ENCODE measurements around the gene ANKRD18A. TPM values are rescaled to one million over a fixed set of nuclear protein-coding genes. Genes with fewer than 3 reads are reported as not detected.

Gene ANKRD18A
- total and polyA plus RNA-seq, 10 of the 15 experiments (the other 5 are each of a cell fraction or from before 2014, with no cell fraction given), result 0.37 TPM; not detected in 9

- ChIA-PET POLR2A (no interaction called here), SMC1A (ENCODE audit: uncharacterized antibody, unreplicated experiment) (no interaction called here), RAD21 (ENCODE audit: unreplicated experiment) (no interaction called here), CTCF (no interaction called here)
- H3K27ac ChIP-seq (ENCODE audit: control insufficient read depth, insufficient read depth), result no peak overlapping the region
- no peaks in the 10 kb centered on the region for H3K4me1 ChIP-seq (ENCODE audit: control insufficient read depth, insufficient read depth, low read length)
- no peak for TF ChIP-seq BHLHE40 (IDR thresholded peaks at IDR 0.05; ENCODE audit: borderline replicate concordance in 1 of 2, low read depth in 2 of 2, low read length in 1 of 2)
- TF ChIP-seq MTA3 (IDR thresholded peaks at IDR 0.05; ENCODE audit: borderline replicate concordance, low read length), result no peak
- no peak for TF ChIP-seq SIX5 (IDR thresholded peaks at IDR 0.05; ENCODE audit: low read depth, low read length, severe bottlenecking)
- TF ChIP-seq WRNIP1 (IDR thresholded peaks at IDR 0.05; ENCODE audit: borderline replicate concordance, low read depth, low read length), result no peak
- TF ChIP-seq RELB (IDR thresholded peaks at IDR 0.05; ENCODE audit: low read depth), result no peak
- TF ChIP-seq USF1 (IDR thresholded peaks at IDR 0.05; ENCODE audit: borderline replicate concordance, extremely low read length, insufficient read depth, low read depth, low read length), result no peak
- TF ChIP-seq PKNOX1 (IDR thresholded peaks at IDR 0.05), result no peak
- no peak for TF ChIP-seq PRDM15 (CRISPR knock-in tag; IDR thresholded peaks at IDR 0.05)
- TF ChIP-seq SREBF2 (IDR thresholded peaks at IDR 0.05; ENCODE audit: low read length), result no peak
- no peak for TF ChIP-seq CHD1 (IDR thresholded peaks at IDR 0.05; ENCODE audit: low read depth, low read length)
- no peak for FAIRE-seq
- ATAC-seq, result no peak
- H2AFZ ChIP-seq (ENCODE audit: control insufficient read depth, low read depth, low read length), result no peak overlapping the region
- H3K36me3 ChIP-seq (ENCODE audit: control insufficient read depth in 2 of 2, insufficient read depth in 2 of 2, low read length in 1 of 2), result no peaks in the 10 kb centered on the region
- H3K4me3 ChIP-seq, result no peak overlapping the region
- no peaks in the 10 kb centered on the region for H4K20me1 ChIP-seq (ENCODE audit: control insufficient read depth, insufficient read depth)
- no TSS peak for BruUV-seq (replicated peaks)
- intact Hi-C loops (cut with micrococcal nuclease; ENCODE audit: unreplicated experiment), result no loop called here
- H3K27me3 ChIP-seq (replicated peaks in 1 of 2; ENCODE audit: control insufficient read depth in 2 of 2, insufficient read depth in 2 of 2, low read length in 1 of 2), result no peaks in the 10 kb centered on the region
- H3K79me2 ChIP-seq (ENCODE audit: control insufficient read depth, insufficient read depth, low read length), result no peaks in the 10 kb centered on the region
- H3K9ac ChIP-seq (ENCODE audit: control insufficient read depth, insufficient read depth, low read length), result no peak overlapping the region
- WGBS (ENCODE audit: insufficient coverage, insufficient replicate concordance, low lambda C conversion rate, missing lambda C conversion rate), result 88% methylated on average over 26 of the region's 38 CpGs
- H3K9me3 ChIP-seq (replicated peaks; ENCODE audit: control insufficient read depth, insufficient read depth, low read length), result no peaks in the 10 kb centered on the region
- no peak overlapping the region for H3K4me2 ChIP-seq (ENCODE audit: control insufficient read depth, insufficient read depth)
- no peak for DNase-seq (ENCODE audit: low read depth, low spot score)
- in situ Hi-C loops (cut with MboI), result no loop called here
Observed at GRCh38 chr9:38526591-38526990, 93.8 kb downstream of the ANKRD18A start.

Measured in GM12878 (cell line).